Measurements from ENCODE around the gene NOTUM.

NOTUM gene

GRCh38 chr17:81934098-81934757 is 26.8 kb downstream of the NOTUM start:
- TF ChIP-seq CTCF (conservative IDR thresholded peaks at IDR 0.05; ENCODE audit: low read length) (no peak), EZH2phosphoT487 (IDR thresholded peaks at IDR 0.05; ENCODE audit: borderline replicate concordance) (no peak)
- H3K9me2 ChIP-seq (replicated peaks; ENCODE audit: low read depth, low read length), result no peaks in the 10 kb centered on the region

GRCh38 chr17:81933178-81933699 is 27.7 kb downstream of the NOTUM start:
- TF ChIP-seq CTCF (conservative IDR thresholded peaks at IDR 0.05; ENCODE audit: low read length) (no peak), EZH2phosphoT487 (IDR thresholded peaks at IDR 0.05; ENCODE audit: borderline replicate concordance) (no peak)
- Histone ChIP-seq H3K9ac (ENCODE audit: low read depth, low read length, poor library complexity, severe bottlenecking) (no peak overlapping the region), H3K4me2 (ENCODE audit: low read depth, low read length, poor library complexity, severe bottlenecking) (no peak overlapping the region), H3K79me2 (ENCODE audit: insufficient read depth, low read length) (peaks cover 6% of the 10 kb centered on the region; the same call in 1 of the 2 replicates), H3K4me3 (ENCODE audit: low read length, poor library complexity, severe bottlenecking) (no peak overlapping the region), H2AFZ (ENCODE audit: low read length) (no peak overlapping the region), H3K36me3 (ENCODE audit: insufficient read depth, low read length) (no peaks in the 10 kb centered on the region), H3F3A (ENCODE audit: low read depth) (no peaks in the 10 kb centered on the region), H3K9me3 (ENCODE audit: insufficient read depth, low read depth, low read length) (no peaks in the 10 kb centered on the region), H3K27me3 (ENCODE audit: insufficient read depth, low read length, poor library complexity, severe bottlenecking) (no peaks in the 10 kb centered on the region), H4K20me1 (ENCODE audit: insufficient read depth, low read length, poor library complexity, severe bottlenecking) (no peaks in the 10 kb centered on the region), H3K9me2 (replicated peaks; ENCODE audit: low read depth, low read length) (no peaks in the 10 kb centered on the region), H3K4me1 (ENCODE audit: insufficient read depth, low read length, poor library complexity, severe bottlenecking) (no peaks in the 10 kb centered on the region)

More at GRCh38 chr17:81934098-81934757, 26.8 kb downstream of the NOTUM start:
- Histone ChIP-seq H3K27me3 (ENCODE audit: insufficient read depth, low read length, poor library complexity, severe bottlenecking) (no peaks in the 10 kb centered on the region), H3K4me2 (ENCODE audit: low read depth, low read length, poor library complexity, severe bottlenecking) (no peak overlapping the region), H3K4me1 (ENCODE audit: insufficient read depth, low read length, poor library complexity, severe bottlenecking) (peaks cover 4% of the 10 kb centered on the region), H3K36me3 (ENCODE audit: insufficient read depth, low read length) (no peaks in the 10 kb centered on the region), H2AFZ (ENCODE audit: low read length) (no peak overlapping the region), H3K79me2 (ENCODE audit: insufficient read depth, low read length) (peaks cover 6% of the 10 kb centered on the region; the same call in 1 of the 2 replicates), H3F3A (ENCODE audit: low read depth) (no peaks in the 10 kb centered on the region), H3K9me3 (ENCODE audit: insufficient read depth, low read depth, low read length) (no peaks in the 10 kb centered on the region), H3K4me3 (ENCODE audit: low read length, poor library complexity, severe bottlenecking) (no peak overlapping the region), H4K20me1 (ENCODE audit: insufficient read depth, low read length, poor library complexity, severe bottlenecking) (no peaks in the 10 kb centered on the region), H3K9ac (ENCODE audit: low read depth, low read length, poor library complexity, severe bottlenecking) (no peak overlapping the region)

GRCh38 chr17:81932333-81932983 is 28.5 kb downstream of the NOTUM start:
- no peak overlapping the region for H3K4me3 ChIP-seq (ENCODE audit: low read length, poor library complexity, severe bottlenecking)
- no peaks in the 10 kb centered on the region for H3F3A ChIP-seq (ENCODE audit: low read depth)
- no peak overlapping the region for H3K9ac ChIP-seq (ENCODE audit: low read depth, low read length, poor library complexity, severe bottlenecking)
- no peak overlapping the region for H3K4me2 ChIP-seq (ENCODE audit: low read depth, low read length, poor library complexity, severe bottlenecking)
- H3K9me3 ChIP-seq (ENCODE audit: insufficient read depth, low read depth, low read length), result no peaks in the 10 kb centered on the region
- no peaks in the 10 kb centered on the region for H3K27me3 ChIP-seq (ENCODE audit: insufficient read depth, low read length, poor library complexity, severe bottlenecking)
- no peaks in the 10 kb centered on the region for H3K4me1 ChIP-seq (ENCODE audit: insufficient read depth, low read length, poor library complexity, severe bottlenecking)
- TF ChIP-seq EZH2phosphoT487 (IDR thresholded peaks at IDR 0.05; ENCODE audit: borderline replicate concordance), result no peak
- no peak for TF ChIP-seq CTCF (conservative IDR thresholded peaks at IDR 0.05; ENCODE audit: low read length)
- peaks cover 6% of the 10 kb centered on the region; the same call in 1 of the 2 replicates for H3K79me2 ChIP-seq (ENCODE audit: insufficient read depth, low read length)
- no peaks in the 10 kb centered on the region for H3K9me2 ChIP-seq (replicated peaks; ENCODE audit: low read depth, low read length)
- no peaks in the 10 kb centered on the region for H4K20me1 ChIP-seq (ENCODE audit: insufficient read depth, low read length, poor library complexity, severe bottlenecking)
- no peak overlapping the region for H2AFZ ChIP-seq (ENCODE audit: low read length)
- no peaks in the 10 kb centered on the region for H3K36me3 ChIP-seq (ENCODE audit: insufficient read depth, low read length)
